Neural cell (in vitro differentiated cells): ENCODE data around the gene CLPX. TPM values are rescaled to one million over a fixed set of nuclear protein-coding genes. Genes with fewer than 3 reads are reported as not detected.

Source experiments
- H2AFZ ChIP-seq: fragments of 200-600, 300-800 bp; sonication (generic), shearing (Covaris generic); 2 replicates; pipeline ENCODE4 v1.6.0; 2014; ENCODE audit warnings: low read depth, mild to moderate bottlenecking, antibody characterized with exemption, low read length, moderate library complexity
- H3F3A ChIP-seq: fragments of 200-600 bp; shearing (Covaris generic); 2 replicates; pipeline ENCODE4 v1.6.1; 2016; ENCODE audit warnings: mild to moderate bottlenecking, moderate library complexity, mixed read lengths, antibody characterized with exemption, low read length; ENCODE audit not compliant: insufficient read depth, poor library complexity, severe bottlenecking
- H3K27ac ChIP-seq: fragments of 200-600, 300-800 bp; sonication (generic), shearing (Covaris generic); 2 replicates; pipeline ENCODE4 v1.5.1; 2014; ENCODE audit warnings: mild to moderate bottlenecking, low read length, moderate library complexity
- H3K27me3 ChIP-seq: fragments of 300-800, 200-600 bp; sonication (generic), shearing (Covaris generic); 2 replicates; pipeline ENCODE4 v1.6.0; 2014; ENCODE audit warnings: mild to moderate bottlenecking, low read depth, low read length, moderate library complexity; ENCODE audit not compliant: insufficient read depth
- H3K36me3 ChIP-seq: fragments of 300-800, 200-600 bp; sonication (generic), shearing (Covaris generic); 2 replicates; pipeline ENCODE4 v1.5.1; 2014; ENCODE audit warnings: mild to moderate bottlenecking, antibody characterized with exemption, low read length, moderate library complexity; ENCODE audit not compliant: insufficient read depth
- H3K4me2 ChIP-seq: fragments of 300-800, 200-600 bp; sonication (generic), shearing (Covaris generic); 2 replicates; pipeline ENCODE4 v1.6.0; 2014; ENCODE audit warnings: mild to moderate bottlenecking, low read length
- H3K4me3 ChIP-seq: fragments of 300-800, 200-600 bp; sonication (generic), shearing (Covaris generic); 2 replicates; pipeline ENCODE4 v1.5.1; 2014; ENCODE audit warnings: mild to moderate bottlenecking, low read length, moderate library complexity
- H3K79me2 ChIP-seq: fragments of 200-600 bp; shearing (Covaris generic); replicated peaks from 2 replicates; pipeline ENCODE4 v1.6.0; 2014; ENCODE audit warnings: mild to moderate bottlenecking, low read length, moderate library complexity; ENCODE audit not compliant: insufficient read depth
- H3K9ac ChIP-seq: fragments of 300-800, 200-600 bp; sonication (generic), shearing (Covaris generic); 2 replicates; pipeline ENCODE4 v1.6.1; 2016; ENCODE audit warnings: mild to moderate bottlenecking, low read length, mixed read lengths
- H3K9me2 ChIP-seq: fragments of 200-600 bp; shearing (Covaris generic); 2 replicates; pipeline ENCODE4 v1.6.1; 2016; ENCODE audit warnings: mild to moderate bottlenecking, low read length, mixed read lengths; ENCODE audit not compliant: insufficient read depth
- H3K9me3 ChIP-seq: fragments of 200-600, 300-800 bp; sonication (generic), shearing (Covaris generic); 2 replicates; pipeline ENCODE4 v1.6.1; 2016; ENCODE audit warnings: mild to moderate bottlenecking, mixed run types, low read length, moderate library complexity, mixed read lengths
- H4K20me1 ChIP-seq: fragments of 200-600 bp; shearing (Covaris generic); 2 replicates; pipeline ENCODE4 v1.6.1; 2016; ENCODE audit warnings: mild to moderate bottlenecking, mixed run types; ENCODE audit not compliant: insufficient read depth
- EP300 ChIP-seq: fragments of 450-650 bp; conservative IDR thresholded peaks from 2 replicates; pipeline ENCODE4 v1.6.1; 2014; ENCODE audit warnings: antibody characterized with exemption, mild to moderate bottlenecking, moderate library complexity; ENCODE audit not compliant: poor library complexity, severe bottlenecking
- EZH2 ChIP-seq: fragments of 200-600, 300-800 bp; shearing (Covaris generic), sonication (generic); IDR thresholded peaks from 2 replicates; pipeline ENCODE4 v1.6.1; 2014; ENCODE audit warnings: antibody characterized with exemption, low read length, borderline replicate concordance, mild to moderate bottlenecking; ENCODE audit not compliant: insufficient read depth, poor library complexity, severe bottlenecking
- MXI1 ChIP-seq: fragments of 450-650 bp; conservative IDR thresholded peaks from 2 replicates; pipeline ENCODE4 v1.6.1; 2014; ENCODE audit warnings: antibody characterized with exemption, mild to moderate bottlenecking; ENCODE audit not compliant: poor library complexity, severe bottlenecking
- POLR2AphosphoS5 ChIP-seq: IDR thresholded peaks from 2 replicates; pipeline ENCODE4 v1.6.1; 2012
- RAD21 ChIP-seq: fragments of 450-650 bp; conservative IDR thresholded peaks from 2 replicates; pipeline ENCODE4 v1.6.1; 2014; ENCODE audit warnings: antibody characterized with exemption, mild to moderate bottlenecking, moderate library complexity
- SMC3 ChIP-seq: fragments of 450-650 bp; conservative IDR thresholded peaks from 2 replicates; pipeline ENCODE4 v1.6.1; 2014; ENCODE audit warnings: antibody characterized with exemption, mild to moderate bottlenecking, moderate library complexity; ENCODE audit not compliant: poor library complexity
- TAF1 ChIP-seq: IDR thresholded peaks from 2 replicates; pipeline ENCODE4 v1.6.1; 2012; ENCODE audit warnings: low read depth
- polyA plus RNA-seq: library from polyadenylated mRNA; depleted of rRNA; stranded (reverse); fragments of >200 nt; gene quantifications from 2 replicates; pipeline ENCODE4 v1.2.3, GENCODE V29; 2014
- TF ChIP-seq, protein P1 (sequence below): fragments of 450-650 bp; IDR thresholded peaks from 2 replicates; pipeline ENCODE4 v1.5.1; 2014; ENCODE audit warnings: antibody characterized with exemption, mild to moderate bottlenecking, moderate library complexity; ENCODE audit not compliant: poor library complexity, severe bottlenecking
- TF ChIP-seq, protein P2 (sequence below): IDR thresholded peaks from 2 replicates; pipeline ENCODE4 v1.6.1; 2012; ENCODE audit warnings: borderline replicate concordance

Gene CLPX
- polyA plus RNA-seq, 1 donor from 2014 or later = 44.9 TPM

DNA sequence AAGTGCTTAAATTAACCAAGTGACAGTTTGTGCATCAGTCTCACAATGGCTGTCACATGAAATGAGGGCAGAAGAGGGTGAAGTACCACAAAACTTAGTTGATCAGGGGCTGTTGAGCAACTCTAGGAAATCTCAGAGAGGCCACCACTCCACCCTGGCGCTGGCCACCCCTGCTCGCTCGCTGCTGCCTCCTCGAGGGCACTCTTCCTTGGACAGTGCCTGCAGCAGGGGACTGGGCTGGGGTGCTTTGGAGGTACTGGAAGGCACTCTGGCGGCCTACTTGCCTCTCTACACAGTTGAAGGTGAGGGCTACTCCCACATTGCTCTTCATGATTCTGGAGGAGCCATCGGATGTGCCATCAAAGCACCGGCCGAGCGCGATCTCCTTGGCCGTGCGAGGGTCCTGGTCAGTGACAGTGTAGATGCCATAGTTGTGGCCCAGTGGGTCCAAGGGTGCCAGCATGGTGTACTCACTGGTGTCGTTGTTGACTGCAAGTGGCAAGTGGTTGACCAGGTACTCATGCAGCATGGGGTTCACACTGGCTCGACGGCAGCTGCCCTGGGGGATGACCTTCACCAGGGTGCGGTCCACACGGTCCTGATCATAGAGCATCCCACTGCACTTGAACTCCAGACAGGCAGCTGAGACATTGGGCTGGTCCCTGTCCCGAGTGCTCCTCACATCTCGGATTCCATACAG lies 11.6 kb upstream of the CLPX start:
- no peak overlapping the region for H3K4me3 ChIP-seq
- H3K79me2 ChIP-seq = no peaks in the 10 kb centered on the region
- no peaks in the 10 kb centered on the region for H3F3A ChIP-seq
- no peak overlapping the region for H3K4me2 ChIP-seq
- H2AFZ ChIP-seq = no peak overlapping the region
- no peaks in the 10 kb centered on the region for H4K20me1 ChIP-seq
- no peaks in the 10 kb centered on the region for H3K9me2 ChIP-seq
- H3K9ac ChIP-seq = no peak overlapping the region
- H3K36me3 ChIP-seq = no peaks in the 10 kb centered on the region
- H3K27me3 ChIP-seq = no peaks in the 10 kb centered on the region
- TF ChIP-seq, protein P1, sequence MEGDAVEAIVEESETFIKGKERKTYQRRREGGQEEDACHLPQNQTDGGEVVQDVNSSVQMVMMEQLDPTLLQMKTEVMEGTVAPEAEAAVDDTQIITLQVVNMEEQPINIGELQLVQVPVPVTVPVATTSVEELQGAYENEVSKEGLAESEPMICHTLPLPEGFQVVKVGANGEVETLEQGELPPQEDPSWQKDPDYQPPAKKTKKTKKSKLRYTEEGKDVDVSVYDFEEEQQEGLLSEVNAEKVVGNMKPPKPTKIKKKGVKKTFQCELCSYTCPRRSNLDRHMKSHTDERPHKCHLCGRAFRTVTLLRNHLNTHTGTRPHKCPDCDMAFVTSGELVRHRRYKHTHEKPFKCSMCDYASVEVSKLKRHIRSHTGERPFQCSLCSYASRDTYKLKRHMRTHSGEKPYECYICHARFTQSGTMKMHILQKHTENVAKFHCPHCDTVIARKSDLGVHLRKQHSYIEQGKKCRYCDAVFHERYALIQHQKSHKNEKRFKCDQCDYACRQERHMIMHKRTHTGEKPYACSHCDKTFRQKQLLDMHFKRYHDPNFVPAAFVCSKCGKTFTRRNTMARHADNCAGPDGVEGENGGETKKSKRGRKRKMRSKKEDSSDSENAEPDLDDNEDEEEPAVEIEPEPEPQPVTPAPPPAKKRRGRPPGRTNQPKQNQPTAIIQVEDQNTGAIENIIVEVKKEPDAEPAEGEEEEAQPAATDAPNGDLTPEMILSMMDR = no peak
- TF ChIP-seq EZH2 (no peak), EP300 (no peak), SMC3 (no peak), MXI1 (no peak)
- no peak overlapping the region for H3K27ac ChIP-seq
- no peaks in the 10 kb centered on the region for H3K9me3 ChIP-seq

DNA sequence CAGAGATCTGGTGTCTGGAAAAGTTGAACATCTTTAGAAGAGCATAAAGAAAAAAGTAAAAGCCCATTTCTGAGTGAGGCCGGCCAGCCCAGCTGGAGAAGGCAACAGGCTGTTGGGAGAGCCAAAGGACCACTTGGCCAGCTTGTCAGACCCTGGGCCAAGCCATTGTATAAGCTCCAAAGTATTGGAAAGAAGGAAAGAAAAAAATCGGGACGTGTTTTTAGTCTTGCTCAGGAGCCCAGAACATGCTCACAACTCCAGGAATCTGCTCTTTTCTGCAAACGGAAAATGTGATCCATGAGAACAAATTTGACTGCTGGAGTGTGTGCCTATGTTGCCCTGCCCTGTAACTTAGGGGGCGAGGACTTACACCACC lies 10.4 kb upstream of the CLPX start:
- Histone ChIP-seq H3K4me2 (no peak overlapping the region), H2AFZ (no peak overlapping the region), H3F3A (no peaks in the 10 kb centered on the region), H3K27ac (no peak overlapping the region), H3K9me3 (no peaks in the 10 kb centered on the region), H3K9ac (no peak overlapping the region), H3K4me3 (no peak overlapping the region), H3K36me3 (no peaks in the 10 kb centered on the region), H3K27me3 (no peaks in the 10 kb centered on the region), H3K9me2 (no peaks in the 10 kb centered on the region), H4K20me1 (no peaks in the 10 kb centered on the region), H3K79me2 (no peaks in the 10 kb centered on the region)
- TF ChIP-seq POLR2AphosphoS5 = no peak
- TF ChIP-seq RAD21 = no peak
- no peak for TF ChIP-seq SMC3
- TF ChIP-seq MXI1 = no peak
- TF ChIP-seq, protein P2, sequence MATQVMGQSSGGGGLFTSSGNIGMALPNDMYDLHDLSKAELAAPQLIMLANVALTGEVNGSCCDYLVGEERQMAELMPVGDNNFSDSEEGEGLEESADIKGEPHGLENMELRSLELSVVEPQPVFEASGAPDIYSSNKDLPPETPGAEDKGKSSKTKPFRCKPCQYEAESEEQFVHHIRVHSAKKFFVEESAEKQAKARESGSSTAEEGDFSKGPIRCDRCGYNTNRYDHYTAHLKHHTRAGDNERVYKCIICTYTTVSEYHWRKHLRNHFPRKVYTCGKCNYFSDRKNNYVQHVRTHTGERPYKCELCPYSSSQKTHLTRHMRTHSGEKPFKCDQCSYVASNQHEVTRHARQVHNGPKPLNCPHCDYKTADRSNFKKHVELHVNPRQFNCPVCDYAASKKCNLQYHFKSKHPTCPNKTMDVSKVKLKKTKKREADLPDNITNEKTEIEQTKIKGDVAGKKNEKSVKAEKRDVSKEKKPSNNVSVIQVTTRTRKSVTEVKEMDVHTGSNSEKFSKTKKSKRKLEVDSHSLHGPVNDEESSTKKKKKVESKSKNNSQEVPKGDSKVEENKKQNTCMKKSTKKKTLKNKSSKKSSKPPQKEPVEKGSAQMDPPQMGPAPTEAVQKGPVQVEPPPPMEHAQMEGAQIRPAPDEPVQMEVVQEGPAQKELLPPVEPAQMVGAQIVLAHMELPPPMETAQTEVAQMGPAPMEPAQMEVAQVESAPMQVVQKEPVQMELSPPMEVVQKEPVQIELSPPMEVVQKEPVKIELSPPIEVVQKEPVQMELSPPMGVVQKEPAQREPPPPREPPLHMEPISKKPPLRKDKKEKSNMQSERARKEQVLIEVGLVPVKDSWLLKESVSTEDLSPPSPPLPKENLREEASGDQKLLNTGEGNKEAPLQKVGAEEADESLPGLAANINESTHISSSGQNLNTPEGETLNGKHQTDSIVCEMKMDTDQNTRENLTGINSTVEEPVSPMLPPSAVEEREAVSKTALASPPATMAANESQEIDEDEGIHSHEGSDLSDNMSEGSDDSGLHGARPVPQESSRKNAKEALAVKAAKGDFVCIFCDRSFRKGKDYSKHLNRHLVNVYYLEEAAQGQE = no peak
- TF ChIP-seq EZH2 = no peak
- no peak for TF ChIP-seq TAF1
- TF ChIP-seq EP300 = no peak
- TF ChIP-seq, protein P1 = no peak
